AG04449 (cell line): ENCODE results near the gene MAP2K3.
"Not testable (repeated sequence)": the region's sequence is repeated elsewhere in the genome, so short reads cannot be mapped to it uniquely, and the experiment has no call there.

Source experiments
- CTCF ChIA-PET: fragments of 350-600 bp; formaldehyde crosslinking; extraction: SDS; loops from one replicate; lab custom pipeline; 2021; ENCODE audit warnings: antibody characterized with exemption; lab: Yijun Ruan, JAX
- POLR2A ChIA-PET: fragments of 400-600, 350-600 bp; formaldehyde crosslinking; extraction: SDS; loops from one replicate; lab custom pipeline; 2020; ENCODE audit warnings: antibody characterized with exemption, inconsistent platforms; lab: Yijun Ruan, JAX
- DNase-seq: peaks from one replicate; pipeline ENCODE4 v3.0.0-alpha.2; 2010; ENCODE audit warnings: low read depth, low spot score
- H3K4me3 ChIP-seq: 2 replicates; pipeline ENCODE4 v1.5.1; 2011; ENCODE audit warnings: low read depth, mild to moderate bottlenecking, control low read depth, low read length
- CTCF ChIP-seq: IDR thresholded peaks from one replicate; pipeline ENCODE4 v1.5.1; 2011; ENCODE audit warnings: mild to moderate bottlenecking, moderate library complexity, low read length, control low read depth, inconsistent platforms; ENCODE audit not compliant: insufficient read depth; ENCODE audit errors: missing control alignments

Gene MAP2K3

DNA sequence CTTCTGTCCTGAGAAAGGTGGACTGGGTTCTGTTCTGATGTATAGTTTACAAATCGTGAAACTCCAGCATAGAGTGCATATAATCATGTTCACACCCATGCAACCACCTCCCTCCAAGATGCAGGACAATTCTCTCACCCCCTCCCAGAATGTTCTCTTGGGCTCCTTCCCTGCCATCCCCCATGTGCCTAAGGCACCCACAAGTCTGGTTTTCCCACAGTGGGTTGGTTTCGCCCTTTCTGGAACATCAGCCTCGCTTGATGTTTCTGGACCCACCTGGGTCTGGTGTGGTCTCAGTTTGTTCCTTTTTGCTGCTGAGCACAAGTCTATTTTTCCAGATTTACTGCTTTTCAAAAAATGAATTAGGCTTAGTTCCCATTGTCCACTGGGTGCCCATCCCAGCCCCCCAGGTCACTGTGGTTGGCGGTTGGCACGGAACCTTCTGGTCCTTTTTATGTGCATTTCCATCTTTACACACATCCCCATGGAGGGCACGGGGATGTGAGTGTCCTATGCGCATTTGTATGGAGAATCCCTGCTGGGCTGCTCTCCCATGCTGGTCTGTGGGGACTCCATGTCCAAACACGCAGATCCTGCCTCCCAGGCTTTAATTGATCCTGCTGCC, 19.0 kb downstream of the MAP2K3 start:
- no peak for DNase-seq
- H3K4me3 ChIP-seq: no peak overlapping the region
- no peak for TF ChIP-seq CTCF
- CTCF ChIA-PET: interaction anchor here (1.6 kb wide), 1 partner anchor 24 kb away, joined by 5 read pairs; no protein-coding TSS in a partner anchor
- POLR2A ChIA-PET: no interaction called here

DNA sequence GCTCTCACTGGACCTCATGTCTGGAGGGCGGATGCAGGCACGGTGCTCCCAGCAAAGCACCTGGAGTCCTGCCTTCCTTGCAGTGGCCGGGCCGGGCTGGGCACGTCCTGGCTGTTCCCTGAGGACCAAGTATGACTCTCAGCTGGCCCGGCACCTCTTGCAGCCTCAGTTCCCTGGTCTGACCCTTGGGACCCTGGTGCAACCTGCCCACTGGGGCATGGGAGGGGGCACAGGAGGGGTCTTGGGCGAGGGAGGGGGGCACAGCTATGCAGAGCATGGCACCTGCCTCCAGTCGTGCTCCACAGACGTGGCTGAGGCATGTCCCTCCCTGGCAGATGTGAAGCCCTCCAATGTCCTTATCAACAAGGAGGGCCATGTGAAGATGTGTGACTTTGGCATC, 19.6 kb downstream of the MAP2K3 start:
- ChIA-PET CTCF (no interaction called here), POLR2A (no interaction called here)
- TF ChIP-seq CTCF: no peak

DNA sequence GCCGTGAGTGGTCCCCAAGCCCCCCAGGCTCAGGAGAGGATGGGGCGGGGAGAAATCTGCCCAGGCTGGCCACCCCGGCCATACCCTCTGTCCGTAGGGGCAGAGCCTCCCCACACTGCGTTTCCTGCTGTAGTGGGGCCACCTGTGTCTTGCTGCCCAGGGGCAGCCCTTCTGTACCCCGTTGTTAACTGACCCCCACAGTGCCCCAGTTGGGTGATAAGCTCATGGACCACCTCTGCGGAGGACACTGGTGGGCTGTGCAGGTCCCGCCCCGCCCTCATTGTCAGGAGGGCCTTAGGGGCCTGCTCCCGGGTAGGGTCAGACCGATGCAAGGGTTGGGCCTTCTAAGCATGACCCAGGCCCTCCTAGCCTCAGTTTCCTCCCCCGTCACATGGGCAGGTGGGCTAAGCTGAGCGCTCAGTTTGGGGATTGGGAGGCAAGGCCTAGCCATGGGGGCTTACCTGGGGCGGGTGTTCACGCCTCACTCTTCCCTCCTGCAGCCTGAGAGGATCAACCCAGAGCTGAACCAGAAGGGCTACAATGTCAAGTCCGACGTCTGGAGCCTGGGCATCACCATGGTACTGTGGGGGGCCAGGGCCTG, 20.1 kb downstream of the MAP2K3 start:
- POLR2A ChIA-PET, CTCF ChIA-PET, DNase-seq, H3K4me3 ChIP-seq: not testable (repeated sequence)

More for the DNA sequence above, 19.6 kb downstream of the MAP2K3 start:
- no peak overlapping the region for H3K4me3 ChIP-seq
- no peak for DNase-seq

GRCh38 chr17:21305431-21306180, 21.1 kb downstream of the MAP2K3 start:
- POLR2A ChIA-PET, DNase-seq, H3K4me3 ChIP-seq: not testable (repeated sequence)
- CTCF ChIA-PET: interaction anchor here (1.2 kb wide), 1 partner anchor 177 kb away, joined by 3 read pairs; no protein-coding TSS in a partner anchor

- CTCF ChIA-PET: interaction anchor here (1.2 kb wide), 1 partner anchor 178 kb away, joined by 3 read pairs; no protein-coding TSS in a partner anchor
- DNase-seq, POLR2A ChIA-PET, H3K4me3 ChIP-seq: not testable (repeated sequence)
Measured at GRCh38 chr17:21306611-21307272, 22.2 kb downstream of the MAP2K3 start.

- H3K4me3 ChIP-seq, POLR2A ChIA-PET, DNase-seq, CTCF ChIA-PET: not testable (repeated sequence)
Measured at GRCh38 chr17:21307273-21307625, 22.7 kb downstream of the MAP2K3 start.

DNA sequence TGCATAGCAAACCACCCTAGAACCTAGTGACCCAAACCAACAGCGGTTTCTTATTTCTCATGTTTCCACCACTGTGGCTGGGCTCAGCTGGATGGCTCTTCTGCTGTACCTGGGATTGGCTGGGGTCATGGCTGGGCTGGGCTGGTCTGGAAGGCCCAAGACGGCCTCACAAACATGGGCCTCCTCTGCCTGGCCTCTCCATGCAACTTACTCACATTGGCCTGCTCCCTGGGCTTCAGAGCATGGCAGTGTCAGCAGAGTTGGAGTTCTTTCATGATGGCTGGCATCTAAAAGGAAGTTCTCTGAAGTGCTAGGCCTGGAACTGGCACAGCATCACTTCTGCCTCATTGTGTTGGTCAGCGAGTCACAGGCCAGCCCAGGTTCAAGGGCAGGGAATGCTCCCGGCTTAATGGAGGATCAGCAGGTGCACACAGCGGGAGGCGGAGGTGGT, 24.4 kb downstream of the MAP2K3 start:
- H3K4me3 ChIP-seq, POLR2A ChIA-PET, CTCF ChIA-PET, DNase-seq: not testable (repeated sequence)

DNA sequence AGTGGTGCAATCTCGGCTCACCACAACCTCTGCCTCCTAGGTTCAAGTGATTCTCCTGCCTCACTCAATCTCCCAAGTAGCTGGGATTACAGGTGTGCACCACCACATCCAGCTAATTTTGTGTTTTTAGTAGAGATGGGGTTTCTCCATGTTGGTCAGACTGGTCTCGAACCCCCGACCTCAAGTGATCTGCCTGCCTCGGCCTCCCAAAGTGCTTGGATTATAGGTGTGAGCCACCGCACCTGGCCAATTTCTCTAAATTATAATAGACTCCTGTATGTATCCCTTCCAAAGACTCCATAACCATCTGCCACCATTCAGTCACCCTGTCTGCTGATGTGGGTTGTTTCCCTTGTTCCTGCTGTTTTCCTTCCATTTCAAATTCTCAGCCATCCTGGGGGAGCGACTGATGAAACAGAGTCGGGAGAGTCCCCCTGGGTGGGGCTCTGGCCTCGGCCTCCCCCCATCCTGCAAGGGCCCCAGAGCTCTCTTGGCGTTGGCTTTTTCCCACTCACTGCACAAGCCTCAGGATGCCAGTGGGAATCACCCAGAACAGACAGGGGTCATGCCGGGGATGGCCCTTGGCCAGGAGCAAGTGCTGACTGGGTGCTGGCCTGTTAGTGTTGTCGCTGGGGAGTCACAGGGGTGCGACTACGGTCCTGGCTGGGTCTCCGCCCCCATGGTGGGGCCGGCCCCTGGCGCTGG, 25.7 kb downstream of the MAP2K3 start:
- DNase-seq, POLR2A ChIA-PET, CTCF ChIA-PET, H3K4me3 ChIP-seq: not testable (repeated sequence)

- CTCF ChIA-PET, POLR2A ChIA-PET: not testable (repeated sequence)
Measured at GRCh38 chr17:21310766-21311602, 26.5 kb downstream of the MAP2K3 start.

More at GRCh38 chr17:21310766-21311602, 26.5 kb downstream of the MAP2K3 start:
- DNase-seq, H3K4me3 ChIP-seq: not testable (repeated sequence)
